ES-I3 (cell line): ENCODE measurements around the gene KIF21B.

Experiments used
- H3K36me3 ChIP-seq: 2 replicates; pipeline ENCODE4 v1.6.1; 2013; ENCODE audit warnings: mild to moderate bottlenecking, low read length, control low read depth, moderate library complexity; ENCODE audit not compliant: insufficient read depth
- H3K4me1 ChIP-seq: 2 replicates; pipeline ENCODE4 v1.6.1; 2013; ENCODE audit warnings: mild to moderate bottlenecking, control low read depth, low read length; ENCODE audit not compliant: insufficient read depth
- H3K9ac ChIP-seq: 2 replicates; pipeline ENCODE4 v1.6.1; 2013; ENCODE audit warnings: low read depth, mild to moderate bottlenecking, low read length, moderate library complexity
- H3K9me3 ChIP-seq: 2 replicates; pipeline ENCODE4 v1.6.1; 2013; ENCODE audit warnings: mild to moderate bottlenecking, low read length, moderate library complexity; ENCODE audit not compliant: control insufficient read depth, insufficient read depth

The KIF21B gene

GRCh38 chr1:200923601-200924000 lies 99.9 kb downstream of the KIF21B start:
- H3K36me3 ChIP-seq: no peaks in the 10 kb centered on the region
- H3K4me1 ChIP-seq: no peaks in the 10 kb centered on the region
- no peaks in the 10 kb centered on the region for H3K9me3 ChIP-seq
- no peak overlapping the region for H3K9ac ChIP-seq

- Histone ChIP-seq H3K36me3 (no peaks in the 10 kb centered on the region), H3K9me3 (no peaks in the 10 kb centered on the region), H3K9ac (no peak overlapping the region), H3K4me1 (no peaks in the 10 kb centered on the region)
Measured at GRCh38 chr1:200922406-200922805, 101.1 kb downstream of the KIF21B start.

DNA sequence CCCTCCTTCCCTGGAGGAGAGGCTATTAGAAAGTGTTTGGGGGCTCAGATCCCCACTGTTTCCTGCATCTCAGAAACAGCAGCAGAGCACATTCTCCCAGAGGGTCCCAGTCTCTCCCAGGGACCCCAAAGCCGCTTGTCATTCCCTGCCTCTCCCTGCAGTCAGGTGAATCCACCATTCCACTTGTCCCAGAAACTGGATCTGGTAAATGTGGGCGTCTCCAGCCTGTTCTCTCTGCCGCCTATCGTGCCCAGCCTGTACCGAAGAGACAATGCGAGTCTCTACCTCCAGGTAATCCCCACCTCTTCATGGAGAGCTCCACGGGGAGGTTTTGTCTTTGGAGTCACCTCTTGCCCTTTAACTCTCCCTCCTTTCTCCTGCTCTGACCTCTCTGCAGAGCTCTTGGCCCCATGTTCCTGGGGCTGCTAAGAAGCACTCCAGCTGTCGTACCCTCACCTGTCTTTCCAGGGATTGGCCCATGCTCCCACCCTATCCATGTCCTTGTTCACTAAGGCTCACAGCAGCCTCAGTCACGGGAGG lies 101.9 kb downstream of the KIF21B start:
- Histone ChIP-seq H3K36me3 (no peaks in the 10 kb centered on the region), H3K9ac (no peak overlapping the region)

More for the DNA sequence above, 101.9 kb downstream of the KIF21B start:
- Histone ChIP-seq H3K4me1 (no peaks in the 10 kb centered on the region), H3K9me3 (no peaks in the 10 kb centered on the region)
